Caco-2 (cell line): ENCODE measurements around the gene HES7. TPM values are rescaled to one million over a fixed set of nuclear protein-coding genes. Genes with fewer than 3 reads are reported as not detected.

ENCODE experiments used
- BruUV-seq: library from RNA; stranded (reverse); fragments of 400-500 nt; replicated peaks from 2 replicates; lab custom pipeline; 2021; lab: Mats Ljungman, UMichigan
- CTCF ChIA-PET: fragments of 300-600 bp; sonication (Branson Sonifier 250); formaldehyde crosslinking; loops from one replicate; lab custom pipeline; 2022; ENCODE audit warnings: antibody characterized with exemption; lab: Charles Lee
- POLR2A ChIA-PET: fragments of 300-600 bp; sonication (Branson Sonifier 250); formaldehyde crosslinking; loops from one replicate; lab custom pipeline; 2022; ENCODE audit warnings: antibody characterized with exemption; lab: Charles Lee
- DNase-seq, 2 experiments: peaks; one replicate each; pipeline versions ENCODE4 v3.0.0 to v3.0.0-alpha.2; 2020 to 2022
- H3K27me3 ChIP-seq: replicated peaks from 2 replicates; pipeline ENCODE4 v1.6.0; 2011; ENCODE audit warnings: low read length; ENCODE audit not compliant: control insufficient read depth, insufficient read depth
- H3K36me3 ChIP-seq: 2 replicates; pipeline ENCODE4 v1.5.1; 2011; ENCODE audit warnings: low read length; ENCODE audit not compliant: control insufficient read depth, insufficient read depth
- H3K4me1 ChIP-seq: fragments of 250-450 bp; sonication (Bioruptor Pico); 2 replicates; pipeline ENCODE4 v1.5.1; 2020; ENCODE audit warnings: mild to moderate bottlenecking
- H3K4me3 ChIP-seq: 2 replicates; pipeline ENCODE4 v1.5.1; 2011; ENCODE audit warnings: low read depth, mild to moderate bottlenecking, control low read depth, low read length
- H3K9me3 ChIP-seq: fragments of 250-450 bp; sonication (Bioruptor Pico); 2 replicates; pipeline ENCODE4 v1.5.1; 2020; ENCODE audit warnings: mild to moderate bottlenecking, moderate library complexity
- H3K27ac Mint-ChIP-seq: one replicate; pipeline ENCODE4 v1.8.0; 2022; ENCODE audit warnings: mixed read lengths; ENCODE audit not compliant: unreplicated experiment
- H3K27me3 Mint-ChIP-seq: one replicate; pipeline ENCODE4 v1.8.0; 2022; ENCODE audit warnings: mixed read lengths; ENCODE audit not compliant: insufficient read depth, unreplicated experiment
- H3K36me3 Mint-ChIP-seq: one replicate; pipeline ENCODE4 v1.8.0; 2022; ENCODE audit warnings: mild to moderate bottlenecking, mixed read lengths; ENCODE audit not compliant: insufficient read depth, unreplicated experiment
- H3K4me1 Mint-ChIP-seq: one replicate; pipeline ENCODE4 v1.8.0; 2022; ENCODE audit warnings: low read depth, mixed read lengths; ENCODE audit not compliant: unreplicated experiment
- H3K4me3 Mint-ChIP-seq: one replicate; pipeline ENCODE4 v1.8.0; 2022; ENCODE audit warnings: mild to moderate bottlenecking, moderate library complexity, mixed read lengths; ENCODE audit not compliant: unreplicated experiment
- H3K9me3 Mint-ChIP-seq: one replicate; pipeline ENCODE4 v1.8.0; 2022; ENCODE audit warnings: mixed read lengths; ENCODE audit not compliant: unreplicated experiment
- CTCF ChIP-seq, 2 experiments: fragments of 200-600 bp in 1 of 2; IDR thresholded peaks; 1 replicate in 1 of 2; 2 replicates in 1 of 2; pipeline versions ENCODE4 v1.5.1 to v1.8.0; 2011 to 2022; ENCODE audit warnings: antibody characterized with exemption in 1 of 2, control low read depth in 1 of 2, inconsistent platforms in 1 of 2, low read depth in 1 of 2, low read length in 1 of 2, mild to moderate bottlenecking in 1 of 2, moderate library complexity in 1 of 2; ENCODE audit not compliant: insufficient read depth in 1 of 2, severe bottlenecking in 1 of 2, unreplicated experiment in 1 of 2
- intact Hi-C: fragments of 100-400 bp; cut with micrococcal nuclease; formaldehyde crosslinking; loops from one replicate; pipeline ENCODE4 v1.10.0; 2022; ENCODE audit not compliant: unreplicated experiment
- total RNA-seq: library from RNA; stranded (reverse); gene quantifications from 2 replicates; pipeline ENCODE4 v1.2.3, GENCODE V29; 2022

HES7 gene
- total RNA-seq, 1 experiment from 2014 or later, result not detected

GRCh38 chr17:8147141-8147804 lies 23.4 kb upstream of the HES7 start:
- Histone ChIP-seq H3K4me3 (no peak overlapping the region), H3K9me3 (no peaks in the 10 kb centered on the region), H3K27me3 (no peaks in the 10 kb centered on the region), H3K4me1 (no peaks in the 10 kb centered on the region), H3K36me3 (no peaks in the 10 kb centered on the region)
- Mint-ChIP-seq H3K27ac (no peak overlapping the region), H3K36me3 (peaks cover 17% of the 10 kb centered on the region), H3K27me3 (no peaks in the 10 kb centered on the region), H3K4me1 (no peaks in the 10 kb centered on the region), H3K9me3 (no peaks in the 10 kb centered on the region), H3K4me3 (no peak overlapping the region)
- intact Hi-C loops, result no loop called here
- ChIA-PET CTCF (no interaction called here), POLR2A (no interaction called here)
- DNase-seq, result no peak
- no peak for TF ChIP-seq CTCF (IDR thresholded peaks at IDR 0.05; ENCODE audit: insufficient read depth in 1 of 2, low read depth in 1 of 2, low read length in 1 of 2, severe bottlenecking in 1 of 2, unreplicated experiment in 1 of 2)
- BruUV-seq, result no TSS peak

- no peak for DNase-seq
- ChIA-PET POLR2A (no interaction called here), CTCF (no interaction called here)
- Mint-ChIP-seq H3K36me3 (peaks cover 21% of the 10 kb centered on the region), H3K9me3 (no peaks in the 10 kb centered on the region), H3K4me3 (no peak overlapping the region), H3K27me3 (no peaks in the 10 kb centered on the region), H3K27ac (no peak overlapping the region), H3K4me1 (no peaks in the 10 kb centered on the region)
- TF ChIP-seq CTCF (IDR thresholded peaks at IDR 0.05; ENCODE audit: insufficient read depth in 1 of 2, low read depth in 1 of 2, low read length in 1 of 2, severe bottlenecking in 1 of 2, unreplicated experiment in 1 of 2), result no peak
- Histone ChIP-seq H3K4me1 (no peaks in the 10 kb centered on the region), H3K27me3 (no peaks in the 10 kb centered on the region), H3K36me3 (no peaks in the 10 kb centered on the region), H3K4me3 (no peak overlapping the region), H3K9me3 (no peaks in the 10 kb centered on the region)
- BruUV-seq, result no TSS peak
- intact Hi-C loops, result no loop called here
These were observed 22.7 kb upstream of the HES7 start for GRCh38 chr17:8146381-8147140.

- H3K4me1 Mint-ChIP-seq, result no peaks in the 10 kb centered on the region
- H3K9me3 ChIP-seq, result no peaks in the 10 kb centered on the region
- no peak for TF ChIP-seq CTCF (IDR thresholded peaks at IDR 0.05; ENCODE audit: insufficient read depth in 1 of 2, low read depth in 1 of 2, low read length in 1 of 2, severe bottlenecking in 1 of 2, unreplicated experiment in 1 of 2)
- H3K36me3 ChIP-seq, result no peaks in the 10 kb centered on the region
- peaks cover 21% of the 10 kb centered on the region for H3K36me3 Mint-ChIP-seq
- no TSS peak for BruUV-seq
- no peaks in the 10 kb centered on the region for H3K4me1 ChIP-seq
- H3K27me3 Mint-ChIP-seq, result no peaks in the 10 kb centered on the region
- no peaks in the 10 kb centered on the region for H3K27me3 ChIP-seq
- H3K9me3 Mint-ChIP-seq, result no peaks in the 10 kb centered on the region
- intact Hi-C loops, result no loop called here
- H3K4me3 Mint-ChIP-seq, result no peak overlapping the region
- no peak for DNase-seq
- ChIA-PET CTCF (no interaction called here), POLR2A (no interaction called here)
- H3K4me3 ChIP-seq, result no peak overlapping the region
- no peak overlapping the region for H3K27ac Mint-ChIP-seq
These were observed 21.9 kb upstream of the HES7 start for GRCh38 chr17:8145811-8146210.
